ENCODE results near the gene FIGLA. TPM values are rescaled to one million over a fixed set of nuclear protein-coding genes. Genes with fewer than 3 reads are reported as not detected.
A peak's percentile ranks its signal among the peaks of the same experiment; 100 is the strongest.

Gene FIGLA
- total and polyA plus RNA-seq, 2 of the 8 experiments (the other 6 are each of a cell fraction or from before 2014, with no cell fraction given): not detected

DNA sequence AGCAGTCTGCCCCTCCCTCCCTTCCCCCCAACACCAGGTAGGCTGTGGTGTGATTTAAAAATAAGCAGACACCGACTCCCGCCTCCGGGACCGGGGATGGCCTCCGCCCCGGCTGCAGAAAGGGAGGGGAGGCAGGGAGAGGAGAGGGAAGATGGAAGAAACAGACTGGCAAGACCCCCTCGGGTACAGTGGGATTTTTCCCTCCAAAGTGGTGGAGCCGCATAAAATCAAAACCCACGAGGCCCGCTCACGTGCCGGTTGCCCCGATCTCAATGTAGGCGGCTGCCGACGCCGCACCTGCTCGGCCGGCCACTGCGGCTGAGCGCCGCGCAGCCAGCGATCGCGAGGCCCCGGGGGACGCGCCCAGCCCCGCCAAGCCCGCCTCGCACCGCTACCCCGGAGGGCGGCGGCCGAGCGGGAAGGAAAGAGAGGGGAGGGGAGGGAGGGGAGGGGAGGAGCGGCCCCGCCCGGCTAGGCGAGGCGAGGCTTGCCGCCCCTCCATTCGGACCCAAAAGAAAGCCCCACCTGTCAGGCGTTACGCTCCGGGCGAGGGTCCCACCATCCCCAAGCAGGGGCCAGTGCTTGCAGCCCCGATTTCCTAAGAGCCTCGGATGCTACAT, 23.3 kb downstream of the FIGLA start (continued):
- no peak for TF ChIP-seq JUND (IDR thresholded peaks at IDR 0.05; ENCODE audit: low read length)
- no peak for TF ChIP-seq FOSL1 (IDR thresholded peaks at IDR 0.05; ENCODE audit: insufficient read depth, low read depth, low read length)
- TF ChIP-seq SP1 (IDR thresholded peaks at IDR 0.05; ENCODE audit: low read depth, low read length): peak; percentile 48; the same call in 1 of the 2 replicates
- no peak for TF ChIP-seq CHD2 (IDR thresholded peaks at IDR 0.05; ENCODE audit: low read length)
- TF ChIP-seq, protein P1, sequence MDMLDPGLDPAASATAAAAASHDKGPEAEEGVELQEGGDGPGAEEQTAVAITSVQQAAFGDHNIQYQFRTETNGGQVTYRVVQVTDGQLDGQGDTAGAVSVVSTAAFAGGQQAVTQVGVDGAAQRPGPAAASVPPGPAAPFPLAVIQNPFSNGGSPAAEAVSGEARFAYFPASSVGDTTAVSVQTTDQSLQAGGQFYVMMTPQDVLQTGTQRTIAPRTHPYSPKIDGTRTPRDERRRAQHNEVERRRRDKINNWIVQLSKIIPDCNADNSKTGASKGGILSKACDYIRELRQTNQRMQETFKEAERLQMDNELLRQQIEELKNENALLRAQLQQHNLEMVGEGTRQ (IDR thresholded peaks at IDR 0.05; ENCODE audit: low read length): peak; percentile 29; the same call in 1 of the 2 replicates
- TF ChIP-seq ZNF274 (IDR thresholded peaks at IDR 0.05; ENCODE audit: borderline replicate concordance, extremely low read depth, low read length): no peak
- no peak for TF ChIP-seq GTF2F1 (IDR thresholded peaks at IDR 0.05; ENCODE audit: borderline replicate concordance, low read depth, low read length)
- no peak for TF ChIP-seq BRCA1 (IDR thresholded peaks at IDR 0.05; ENCODE audit: low read depth, low read length)
- no peak for TF ChIP-seq CREB1 (IDR thresholded peaks at IDR 0.05)
- TF ChIP-seq EP300 (IDR thresholded peaks at IDR 0.05; ENCODE audit: borderline replicate concordance in 1 of 2, low read depth in 2 of 2, low read length in 2 of 2): peak in 1 of 2 experiments; percentile 30; a peak in 1 of 3 replicates
- no peak for TF ChIP-seq SP2 (IDR thresholded peaks at IDR 0.05; ENCODE audit: low read length)
- peak; percentile 29; the same call in 1 of the 2 replicates for TF ChIP-seq SP4 (IDR thresholded peaks at IDR 0.05; ENCODE audit: low read length)
- no peak for TF ChIP-seq NANOG (IDR thresholded peaks at IDR 0.05; ENCODE audit: insufficient read depth, low read depth, low read length, poor library complexity, severe bottlenecking)
- TF ChIP-seq JUN (IDR thresholded peaks at IDR 0.05; ENCODE audit: low read depth, low read length): no peak
- no peak for TF ChIP-seq CBX8 (IDR thresholded peaks at IDR 0.05; ENCODE audit: borderline replicate concordance, low read depth, low read length)
- peak; percentile 44; the same call in 1 of the 2 replicates for TF ChIP-seq RBBP5 (IDR thresholded peaks at IDR 0.05; ENCODE audit: borderline replicate concordance, low read depth, low read length)
- TF ChIP-seq, protein P2, sequence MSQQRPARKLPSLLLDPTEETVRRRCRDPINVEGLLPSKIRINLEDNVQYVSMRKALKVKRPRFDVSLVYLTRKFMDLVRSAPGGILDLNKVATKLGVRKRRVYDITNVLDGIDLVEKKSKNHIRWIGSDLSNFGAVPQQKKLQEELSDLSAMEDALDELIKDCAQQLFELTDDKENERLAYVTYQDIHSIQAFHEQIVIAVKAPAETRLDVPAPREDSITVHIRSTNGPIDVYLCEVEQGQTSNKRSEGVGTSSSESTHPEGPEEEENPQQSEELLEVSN (IDR thresholded peaks at IDR 0.05): peak; percentile 93
- no peak for TF ChIP-seq RFX5 (IDR thresholded peaks at IDR 0.05; ENCODE audit: borderline replicate concordance, low read depth, low read length)
- no peak for TF ChIP-seq POU5F1 (IDR thresholded peaks at IDR 0.05; ENCODE audit: low read depth, low read length)
- TF ChIP-seq KDM4A (IDR thresholded peaks at IDR 0.05; ENCODE audit: low read depth, low read length, severe bottlenecking): no peak
- no peak for TF ChIP-seq SIX5 (IDR thresholded peaks at IDR 0.05; ENCODE audit: low read depth, low read length)
- TF ChIP-seq KDM1A (IDR thresholded peaks at IDR 0.05; ENCODE audit: borderline replicate concordance, low read length): 0 out of 2 replicates have a peak, but pooled peaks have one; percentile 24
- TF ChIP-seq RAD21 (IDR thresholded peaks at IDR 0.05 in 1 of 2, conservative IDR thresholded peaks at IDR 0.05 in 1 of 2; ENCODE audit: low read depth in 2 of 2, low read length in 2 of 2): no peak; a peak in 1 of 4 replicates
- no peak for TF ChIP-seq CEBPB (IDR thresholded peaks at IDR 0.05; ENCODE audit: low read depth, low read length)
